Embryonic facial prominence (tissue), 1 donor: ENCODE measurements around the gene CLCN6.

Experiments
- DNase-seq: peaks from one replicate; pipeline ENCODE4 v3.0.0-alpha.2; 2016; ENCODE audit errors: extremely low spot score

The CLCN6 gene

GRCh38 chr1:11780380-11781147 lies 25.4 kb upstream of the CLCN6 start:
- DNase-seq, result no peak

GRCh38 chr1:11781297-11781696 lies 24.7 kb upstream of the CLCN6 start:
- no peak for DNase-seq

- no peak for DNase-seq
Observed at GRCh38 chr1:11782127-11782708, 23.8 kb upstream of the CLCN6 start.

GRCh38 chr1:11783556-11783955 lies 22.4 kb upstream of the CLCN6 start:
- no peak for DNase-seq

- DNase-seq, result no peak
Observed at GRCh38 chr1:11784256-11784992, 21.6 kb upstream of the CLCN6 start.

- no peak for DNase-seq
Observed at GRCh38 chr1:11784993-11785769, 20.8 kb upstream of the CLCN6 start.

- no peak for DNase-seq
Observed at GRCh38 chr1:11786168-11786567, 19.8 kb upstream of the CLCN6 start.

GRCh38 chr1:11787251-11787803 lies 18.7 kb upstream of the CLCN6 start:
- no peak for DNase-seq

GRCh38 chr1:11787804-11788436 lies 18.1 kb upstream of the CLCN6 start:
- no peak for DNase-seq

- DNase-seq, result no peak
Observed at GRCh38 chr1:11788549-11789053, 17.4 kb upstream of the CLCN6 start.

GRCh38 chr1:11789126-11790067 lies 16.6 kb upstream of the CLCN6 start:
- DNase-seq, result no peak

GRCh38 chr1:11790101-11790879 lies 15.7 kb upstream of the CLCN6 start:
- DNase-seq, result no peak

- DNase-seq, result no peak
Observed at GRCh38 chr1:11790880-11791715, 14.9 kb upstream of the CLCN6 start.

GRCh38 chr1:11792106-11792505 lies 13.9 kb upstream of the CLCN6 start:
- no peak for DNase-seq

GRCh38 chr1:11793819-11794218 lies 12.2 kb upstream of the CLCN6 start:
- DNase-seq, result no peak

GRCh38 chr1:11794446-11795237 lies 11.3 kb upstream of the CLCN6 start:
- DNase-seq, result no peak

GRCh38 chr1:11795238-11795890 lies 10.6 kb upstream of the CLCN6 start:
- DNase-seq, result no peak
